GM12878 (cell line): ENCODE data around the gene ICOSLG. TPM values are rescaled to one million over a fixed set of nuclear protein-coding genes. Genes with fewer than 3 reads are reported as not detected.

Experiments
- ATAC-seq: fragments of 200-7000 bp; cut with Tn5 transposase; 3 replicates; pipeline ENCODE4 v1.9.1; 2020; ENCODE audit warnings: mild to moderate bottlenecking, moderate library complexity
- BruUV-seq: library from RNA; stranded (reverse); fragments of 400-500 nt; replicated peaks from 2 replicates; lab custom pipeline; 2021; lab: Mats Ljungman, UMichigan
- CTCF ChIA-PET: fragments of 300-600 bp; sonication (Branson Sonifier 250); formaldehyde crosslinking; extraction: SDS; loops from one replicate; lab custom pipeline; 2021; ENCODE audit warnings: inconsistent platforms; lab: Yijun Ruan, JAX
- POLR2A ChIA-PET: fragments of 350-600 bp; formaldehyde crosslinking; extraction: SDS; loops from one replicate; lab custom pipeline; 2021; ENCODE audit warnings: inconsistent platforms; lab: Charles Lee
- RAD21 ChIA-PET: fragments of 300-600 bp; sonication (Branson Sonifier 250); formaldehyde crosslinking; loops from one replicate; lab custom pipeline; 2023; ENCODE audit warnings: antibody characterized with exemption; ENCODE audit not compliant: unreplicated experiment; lab: Charles Lee
- SMC1A ChIA-PET: fragments of 300-600 bp; sonication (Branson Sonifier 250); formaldehyde crosslinking; loops from one replicate; lab custom pipeline; 2023; ENCODE audit not compliant: unreplicated experiment, uncharacterized antibody; lab: Charles Lee
- DNase-seq: peaks from one replicate; pipeline ENCODE4 v3.0.0-alpha.2; 2011; ENCODE audit warnings: low read depth, low spot score
- FAIRE-seq: peaks from 3 replicates; lab custom pipeline; 2011; peaks lifted over from hg19 to GRCh38; lab: Jason Lieb, UNC
- H2AFZ ChIP-seq: 2 replicates; pipeline ENCODE4 v1.6.0; 2011; ENCODE audit warnings: low read depth, low read length, control low read depth; ENCODE audit not compliant: control insufficient read depth
- H3K27ac ChIP-seq: 2 replicates; pipeline ENCODE4 v1.5.1; 2011; ENCODE audit warnings: control low read depth; ENCODE audit not compliant: control insufficient read depth, insufficient read depth
- H3K27me3 ChIP-seq, 2 experiments: replicated peaks in 1 of 2; 2 replicates each; pipeline versions ENCODE4 v1.6.0 to v1.6.1; 2011; ENCODE audit warnings: low read length in 1 of 2; ENCODE audit not compliant: control insufficient read depth in 2 of 2, insufficient read depth in 2 of 2
- H3K36me3 ChIP-seq, 2 experiments: 2 replicates each; pipeline ENCODE4 v1.5.1; 2011; ENCODE audit warnings: low read length in 1 of 2; ENCODE audit not compliant: control insufficient read depth in 2 of 2, insufficient read depth in 2 of 2
- H3K4me1 ChIP-seq: 2 replicates; pipeline ENCODE4 v1.6.1; 2011; ENCODE audit warnings: mild to moderate bottlenecking, low read length, moderate library complexity, mixed read lengths; ENCODE audit not compliant: control insufficient read depth, insufficient read depth
- H3K4me2 ChIP-seq: 2 replicates; pipeline ENCODE4 v1.6.0; 2011; ENCODE audit warnings: control low read depth; ENCODE audit not compliant: control insufficient read depth, insufficient read depth
- H3K4me3 ChIP-seq: fragments of 200-600 bp; sonication (generic); 2 replicates; pipeline ENCODE4 v1.5.1; 2016
- H3K79me2 ChIP-seq: 2 replicates; pipeline ENCODE4 v1.6.0; 2011; ENCODE audit warnings: low read length; ENCODE audit not compliant: control insufficient read depth, insufficient read depth
- H3K9ac ChIP-seq: 2 replicates; pipeline ENCODE4 v1.8.0; 2011; ENCODE audit warnings: low read length, control low read depth, mixed read lengths; ENCODE audit not compliant: control insufficient read depth, insufficient read depth
- H3K9me3 ChIP-seq: replicated peaks from 3 replicates; pipeline ENCODE4 v1.5.1; 2011; ENCODE audit warnings: mild to moderate bottlenecking, low read length; ENCODE audit not compliant: control insufficient read depth, insufficient read depth
- H4K20me1 ChIP-seq: 2 replicates; pipeline ENCODE4 v1.6.0; 2011; ENCODE audit not compliant: control insufficient read depth, insufficient read depth
- CBX5 ChIP-seq: sonication (generic); IDR thresholded peaks from 2 replicates; pipeline ENCODE4 v1.6.1; 2016; ENCODE audit warnings: low read depth, moderate library complexity, mild to moderate bottlenecking, inconsistent platforms
- CHD4 ChIP-seq: fragments of 200-600 bp; sonication (generic); IDR thresholded peaks from 2 replicates; pipeline ENCODE4 v1.6.1; 2016; ENCODE audit warnings: mild to moderate bottlenecking
- DPF2 ChIP-seq: fragments of 450-650 bp; IDR thresholded peaks from 2 replicates; pipeline ENCODE4 v1.6.1; 2017; ENCODE audit warnings: mild to moderate bottlenecking
- IRF3 ChIP-seq: fragments of 450-650 bp; IDR thresholded peaks from 2 replicates; pipeline ENCODE4 v1.6.1; 2014; ENCODE audit warnings: mild to moderate bottlenecking
- JUND ChIP-seq: IDR thresholded peaks from 2 replicates; pipeline ENCODE4 v1.6.1; 2012; ENCODE audit warnings: low read depth, mild to moderate bottlenecking, low read length, improper control_type of control experiment, moderate library complexity
- SUZ12 ChIP-seq: fragments of 200-600 bp; sonication (generic); IDR thresholded peaks from one replicate; pipeline ENCODE4 v1.6.1; 2018; ENCODE audit warnings: antibody characterized with exemption, mild to moderate bottlenecking; ENCODE audit not compliant: unreplicated experiment
- WRNIP1 ChIP-seq: IDR thresholded peaks from 2 replicates; pipeline ENCODE4 v1.6.1; 2011; ENCODE audit warnings: low read depth, low read length, improper control_type of control experiment, borderline replicate concordance
- ZBTB11 ChIP-seq: fragments of 450-650 bp; formaldehyde crosslinking; IDR thresholded peaks from 2 replicates; pipeline ENCODE4 v1.5.0; 2022; ENCODE audit warnings: mild to moderate bottlenecking, missing genetic modification characterization
- ZBTB33 ChIP-seq: fragments of 450-650 bp; IDR thresholded peaks from 2 replicates; pipeline ENCODE4 v1.6.1; 2017; ENCODE audit warnings: mild to moderate bottlenecking
- ZNF384 ChIP-seq: IDR thresholded peaks from 2 replicates; pipeline ENCODE4 v1.6.1; 2012; ENCODE audit warnings: low read depth, mild to moderate bottlenecking, low read length, improper control_type of control experiment, borderline replicate concordance
- ZSCAN29 ChIP-seq: fragments of 450-650 bp; IDR thresholded peaks from 2 replicates; pipeline ENCODE4 v1.6.1; 2017; ENCODE audit warnings: mild to moderate bottlenecking, moderate library complexity
- WGBS: methylation state at CpG from one replicate; pipeline ENCODE4 v1.1.6; 2016; ENCODE audit warnings: low lambda C conversion rate; ENCODE audit not compliant: insufficient replicate concordance, insufficient coverage; ENCODE audit errors: missing lambda C conversion rate; 5-methylcytosine and 5-hydroxymethylcytosine counted together
- in situ Hi-C: fragments of 300-500 bp; cut with MboI; formaldehyde crosslinking; loops from 9 replicates; pipeline ENCODE4 v1.14.3; 2018; ENCODE audit warnings: mixed read lengths
- intact Hi-C: fragments of 100-400 bp; cut with micrococcal nuclease; formaldehyde crosslinking; loops from one replicate; pipeline ENCODE4 v1.14.2; 2022; ENCODE audit not compliant: unreplicated experiment
- polyA plus RNA-seq, 11 experiments: library from polyadenylated mRNA; depleted of rRNA in 4 of 11; unstranded in 6 of 11; stranded (reverse) in 5 of 11; fragments of >200 nt; fragmentation: Nextera tagmentation in 4 of 11; fragmentation: Illumina TruSeq in 1 of 11; extraction: Ambion mirVana in 4 of 11; extraction: Trizol in 1 of 11; gene quantifications; 1 replicate in 1 of 11; 2 replicates in 10 of 11; pipeline versions ENCODE4 v1.2.1 to v1.2.3, GENCODE V29; 2011 to 2016; ENCODE audit warnings: inconsistent platforms in 2 of 11, missing spikeins in 2 of 11, low read depth in 1 of 11
- total RNA-seq, 4 experiments: library from RNA; depleted of rRNA in 3 of 4; stranded (reverse); fragments of >200 nt in 3 of 4; fragmentation: Illumina TruSeq in 1 of 4; extraction: Trizol in 1 of 4; gene quantifications; 2 replicates each; pipeline versions ENCODE4 v1.2.1 to v1.2.3, GENCODE V29; 2013 to 2021

The ICOSLG gene
- total and polyA plus RNA-seq, 10 of the 15 experiments (the other 5 are each of a cell fraction or from before 2014, with no cell fraction given): 0.84 to 16.4 (median 6.2) TPM

- DNase-seq (no peak), ATAC-seq (no peak), FAIRE-seq (no peak)
- H3K36me3 ChIP-seq: no peaks in the 10 kb centered on the region
- H3K9ac ChIP-seq: no peak overlapping the region
- no peaks in the 10 kb centered on the region for H3K9me3 ChIP-seq
- POLR2A ChIA-PET: interaction anchor here (0.6 kb wide), 1 partner anchor 32 kb away, joined by 3 read pairs; no protein-coding TSS in a partner anchor
- no peak overlapping the region for H3K4me2 ChIP-seq
- H3K4me1 ChIP-seq: no peaks in the 10 kb centered on the region; the same call in 1 of the 2 replicates
- CTCF ChIA-PET: interaction anchor here (0.6 kb wide), 1 partner anchor 515 kb away, joined by 3 read pairs; no protein-coding TSS in a partner anchor
- no peaks in the 10 kb centered on the region for H3K27me3 ChIP-seq
- H2AFZ ChIP-seq: no peak overlapping the region
- SMC1A ChIA-PET: no interaction called here
- RAD21 ChIA-PET: interaction anchor here (1.2 kb wide), 1 partner anchor 32 kb away, joined by 4 read pairs; no protein-coding TSS in a partner anchor
- WGBS: 59% methylated on average over 17 of the region's 17 CpGs
- H3K27ac ChIP-seq: no peak overlapping the region
- no peak overlapping the region for H3K4me3 ChIP-seq
- no peak for TF ChIP-seq CHD4
- TF ChIP-seq IRF3: no peak
- no peak for TF ChIP-seq CBX5
- no peak for TF ChIP-seq ZNF384
- no peak for TF ChIP-seq JUND
- no peak for TF ChIP-seq SUZ12
- TF ChIP-seq ZBTB33: no peak
- TF ChIP-seq ZSCAN29: no peak
- no peak for TF ChIP-seq ZBTB11 (CRISPR knock-in tag)
- TF ChIP-seq DPF2: no peak
- TF ChIP-seq WRNIP1: no peak
- in situ Hi-C loops: no loop called here
- no peaks in the 10 kb centered on the region for H3K79me2 ChIP-seq
- intact Hi-C loops: no loop called here
- H4K20me1 ChIP-seq: no peaks in the 10 kb centered on the region
- BruUV-seq: no TSS peak
Measured at GRCh38 chr21:44265734-44266270, 25.1 kb upstream of the ICOSLG start.
